GM12891 (cell line): ENCODE measurements around the gene DCDC1.

Experiments used
- POLR2A ChIP-seq: IDR thresholded peaks from 2 replicates; pipeline ENCODE4 v1.6.1; 2011; ENCODE audit warnings: low read depth, low read length, control low read depth
- POLR2AphosphoS5 ChIP-seq: IDR thresholded peaks from 2 replicates; pipeline ENCODE4 v1.6.1; 2011; ENCODE audit warnings: low read depth, low read length, control low read depth
- POU2F2 ChIP-seq: IDR thresholded peaks from 2 replicates; pipeline ENCODE4 v1.6.1; 2011; ENCODE audit warnings: low read depth, mild to moderate bottlenecking, control low read depth, low read length, moderate library complexity
- TAF1 ChIP-seq: IDR thresholded peaks from 2 replicates; pipeline ENCODE4 v1.6.1; 2011; ENCODE audit warnings: low read depth, low read length, control low read depth

GRCh38 chr11:30895046-30895445 lies 474.5 kb downstream of the DCDC1 start:
- TF ChIP-seq POLR2AphosphoS5 (no peak), TAF1 (no peak), POLR2A (no peak), POU2F2 (no peak)
